ENCODE results near the gene RAD23A.
"Not testable (repeated sequence)": the region's sequence is repeated elsewhere in the genome, so short reads cannot be mapped to it uniquely, and the experiment has no call there.

Gene RAD23A

GRCh38 chr19:12953138-12953798 lies 7.6 kb downstream of the RAD23A start:
- Histone ChIP-seq H3K27ac (peak overlapping the region; percentile 86), H3K4me3 (ENCODE audit: low read depth, low read length) (no peak overlapping the region), H3K36me3 (replicated peaks) (peaks cover 51% of the 10 kb centered on the region), H3K27me3 (replicated peaks) (no peaks in the 10 kb centered on the region)
- TF ChIP-seq CTCF (IDR thresholded peaks at IDR 0.05; ENCODE audit: low read depth, low read length, missing control alignments), result no peak
- no peak for DNase-seq
- in situ Hi-C loops (cut with HindIII; ENCODE audit: low pct_ligation_motif_present, low sequenced_read_pairs), result no loop called here

- Histone ChIP-seq H3K4me3 (ENCODE audit: low read depth, low read length) (no peak overlapping the region), H3K36me3 (replicated peaks) (peaks cover 44% of the 10 kb centered on the region), H3K27ac (peak overlapping the region; percentile 86), H3K27me3 (replicated peaks) (no peaks in the 10 kb centered on the region)
- in situ Hi-C loops (cut with HindIII; ENCODE audit: low pct_ligation_motif_present, low sequenced_read_pairs), result no loop called here
- no peak for DNase-seq
- no peak for TF ChIP-seq CTCF (IDR thresholded peaks at IDR 0.05; ENCODE audit: low read depth, low read length, missing control alignments)
Observed at GRCh38 chr19:12953799-12954611, 8.3 kb downstream of the RAD23A start.

- in situ Hi-C loops (cut with HindIII; ENCODE audit: low pct_ligation_motif_present, low sequenced_read_pairs), result no loop called here
- TF ChIP-seq CTCF (IDR thresholded peaks at IDR 0.05; ENCODE audit: low read depth, low read length, missing control alignments), result no peak
- Histone ChIP-seq H3K36me3 (replicated peaks) (peaks cover 38% of the 10 kb centered on the region), H3K27ac (no peak overlapping the region), H3K4me3 (ENCODE audit: low read depth, low read length) (no peak overlapping the region), H3K27me3 (replicated peaks) (no peaks in the 10 kb centered on the region)
- DNase-seq, result no peak
Observed at GRCh38 chr19:12954612-12954962, 8.9 kb downstream of the RAD23A start.

- DNase-seq; H3K27me3 ChIP-seq (replicated peaks); in situ Hi-C loops (cut with HindIII; ENCODE audit: low pct_ligation_motif_present, low sequenced_read_pairs); H3K27ac ChIP-seq: not testable (repeated sequence)
- Histone ChIP-seq H3K4me3 (ENCODE audit: low read depth, low read length) (peak overlapping the region; percentile 99), H3K36me3 (replicated peaks) (peaks cover 33% of the 10 kb centered on the region)
Observed at GRCh38 chr19:12955575-12955974, 9.9 kb downstream of the RAD23A start.

GRCh38 chr19:12955996-12956395 lies 10.3 kb downstream of the RAD23A start:
- Histone ChIP-seq H3K27ac (no peak overlapping the region), H3K27me3 (replicated peaks) (no peaks in the 10 kb centered on the region), H3K36me3 (replicated peaks) (peaks cover 29% of the 10 kb centered on the region), H3K4me3 (ENCODE audit: low read depth, low read length) (peak overlapping the region; percentile 99)
- in situ Hi-C loops (cut with HindIII; ENCODE audit: low pct_ligation_motif_present, low sequenced_read_pairs), result no loop called here
- no peak for TF ChIP-seq CTCF (IDR thresholded peaks at IDR 0.05; ENCODE audit: low read depth, low read length, missing control alignments)
- no peak for DNase-seq

- peak; percentile 59 for DNase-seq
- Histone ChIP-seq H3K36me3 (replicated peaks) (peaks cover 22% of the 10 kb centered on the region), H3K27me3 (replicated peaks) (no peaks in the 10 kb centered on the region), H3K27ac (peak within 1 kb of the TSS; percentile 90), H3K4me3 (ENCODE audit: low read depth, low read length) (peak within 1 kb of the TSS; percentile 99)
- no peak for TF ChIP-seq CTCF (IDR thresholded peaks at IDR 0.05; ENCODE audit: low read depth, low read length, missing control alignments)
- in situ Hi-C loops (cut with HindIII; ENCODE audit: low pct_ligation_motif_present, low sequenced_read_pairs), result no loop called here
Observed at GRCh38 chr19:12956446-12957388, 11.1 kb downstream of the RAD23A start, which contains the start of gene GADD45GIP1. Gene GADD45GIP1, minus strand, starts transcription at chr19:12957223. Its CDS starts 11 bp downstream, at chr19:12957212.

- Histone ChIP-seq H3K27ac (peak overlapping the region; percentile 90), H3K36me3 (replicated peaks) (peaks cover 16% of the 10 kb centered on the region), H3K4me3 (ENCODE audit: low read depth, low read length) (peak overlapping the region; percentile 99)
- in situ Hi-C loops (cut with HindIII; ENCODE audit: low pct_ligation_motif_present, low sequenced_read_pairs); H3K27me3 ChIP-seq (replicated peaks); DNase-seq: not testable (repeated sequence)
Observed at GRCh38 chr19:12957389-12957952, 11.8 kb downstream of the RAD23A start.
